GM21576 (cell line): ENCODE results near the gene TRIO.

Source experiments
- ATAC-seq: cut with Tn5 transposase; IDR thresholded peaks from one replicate; pipeline ENCODE4 v1.9.1; 2021; ENCODE audit warnings: mild to moderate bottlenecking, moderate library complexity; ENCODE audit not compliant: unreplicated experiment

The TRIO gene

DNA sequence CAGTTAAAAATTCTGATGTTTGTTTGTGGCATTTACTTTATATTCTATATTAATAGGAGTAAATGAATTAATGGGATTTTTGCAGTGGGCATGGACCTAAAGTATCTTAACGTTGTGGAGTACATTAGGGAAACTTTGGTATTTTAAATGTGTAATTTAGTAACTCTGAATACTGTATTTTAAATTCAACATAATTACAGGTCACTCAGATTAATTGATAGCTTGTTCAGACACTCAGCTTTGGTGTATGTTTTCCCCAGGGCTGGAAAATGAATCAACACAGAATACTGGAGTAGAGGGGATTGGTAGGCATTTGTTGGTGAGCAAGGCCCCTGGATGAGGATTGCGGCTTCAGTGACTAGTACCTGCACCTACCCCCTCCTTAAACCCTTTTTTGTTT is 117.5 kb downstream of the TRIO start:
- ATAC-seq, result no peak

DNA sequence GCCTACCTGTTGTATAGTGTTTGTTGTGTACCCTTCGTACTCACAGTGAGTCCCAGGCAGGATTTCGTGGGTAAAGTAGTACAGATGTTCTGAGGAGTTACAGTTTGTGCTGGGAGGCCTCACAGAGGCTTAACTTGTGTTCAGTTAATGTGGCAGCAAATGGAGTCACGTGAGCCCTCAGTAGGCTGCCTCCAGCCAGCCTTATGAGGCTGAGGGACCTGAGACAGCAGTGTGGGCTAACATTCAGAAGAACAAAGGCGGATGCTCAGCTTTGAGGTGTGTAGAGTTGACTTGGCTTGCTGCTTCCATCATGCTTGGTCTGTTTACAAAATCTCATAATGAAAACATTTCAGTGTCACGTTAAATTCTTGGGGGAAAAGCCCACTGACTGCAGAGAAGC is 118.1 kb downstream of the TRIO start:
- ATAC-seq, result no peak

DNA sequence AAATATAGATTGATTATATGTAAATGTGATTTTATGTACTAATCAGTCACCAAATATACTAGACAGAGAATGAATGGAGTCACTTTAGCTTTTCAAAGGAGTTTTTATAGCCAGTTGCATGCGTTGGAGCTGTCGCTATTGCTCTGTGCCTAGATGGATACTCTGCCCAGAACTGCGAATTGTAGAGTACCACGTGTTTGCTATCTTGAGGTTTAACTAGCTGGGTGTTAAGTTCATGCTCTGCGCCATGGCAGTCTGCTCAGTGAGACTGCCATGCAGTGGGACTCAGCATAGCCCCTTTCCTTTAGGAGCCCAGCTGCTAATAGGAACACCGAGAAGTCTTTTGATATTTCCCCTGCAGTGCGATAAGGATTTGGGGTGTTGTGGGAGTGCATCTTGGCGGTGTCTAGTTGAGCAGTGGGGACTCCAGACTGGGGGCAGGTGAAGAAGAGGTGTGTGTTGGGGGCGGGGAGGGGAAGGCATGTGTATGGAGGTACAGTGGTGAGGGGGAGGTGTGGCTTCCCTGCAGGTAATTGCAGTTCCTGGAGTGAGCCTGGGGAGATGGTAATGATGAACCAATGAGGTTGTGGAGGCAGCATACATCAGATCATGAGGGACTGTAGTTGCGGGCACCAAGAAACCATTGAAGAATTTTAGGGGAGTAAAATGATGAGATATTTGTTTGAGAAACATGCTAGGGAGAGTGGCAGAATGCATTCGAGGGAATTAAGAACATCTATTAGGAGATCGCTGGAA is 118.9 kb downstream of the TRIO start:
- no peak for ATAC-seq

DNA sequence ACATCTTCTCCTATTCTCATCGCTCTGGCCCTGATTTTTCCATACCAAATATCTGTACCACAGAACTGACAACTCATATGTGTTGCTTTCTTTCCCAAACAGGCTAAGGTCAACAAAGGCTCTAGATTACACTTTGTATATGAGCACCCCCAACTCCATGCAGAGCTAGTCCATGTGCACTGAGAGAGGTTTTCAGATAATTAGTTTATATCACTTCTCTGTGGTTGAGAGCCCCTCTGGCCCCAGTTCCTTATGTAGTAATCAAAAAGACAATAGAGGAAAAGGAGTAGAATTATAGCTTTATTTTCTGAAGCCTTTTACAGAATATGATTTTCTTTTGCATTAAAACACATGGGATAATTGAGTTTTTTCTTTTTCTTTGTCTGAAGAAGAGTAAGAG is 120.0 kb downstream of the TRIO start:
- no peak for ATAC-seq

DNA sequence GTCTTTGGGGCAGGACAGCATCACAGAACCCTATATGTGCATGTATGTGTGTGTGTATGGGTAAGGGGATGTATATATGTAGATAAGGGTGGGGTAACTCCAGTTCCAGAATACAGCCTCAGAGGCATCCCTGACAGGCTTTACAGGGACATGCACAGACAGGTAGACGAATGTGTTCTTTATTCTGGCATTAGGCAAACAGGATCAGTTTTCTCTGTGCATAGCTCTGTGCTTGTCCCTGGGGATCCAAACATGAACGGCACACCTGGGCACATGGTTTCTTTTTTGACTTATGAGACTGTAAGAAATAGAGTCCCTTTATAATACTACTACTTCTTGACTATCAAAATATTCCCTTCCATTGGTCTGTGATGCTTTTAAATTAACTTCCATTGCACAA is 120.6 kb downstream of the TRIO start:
- no peak for ATAC-seq

DNA sequence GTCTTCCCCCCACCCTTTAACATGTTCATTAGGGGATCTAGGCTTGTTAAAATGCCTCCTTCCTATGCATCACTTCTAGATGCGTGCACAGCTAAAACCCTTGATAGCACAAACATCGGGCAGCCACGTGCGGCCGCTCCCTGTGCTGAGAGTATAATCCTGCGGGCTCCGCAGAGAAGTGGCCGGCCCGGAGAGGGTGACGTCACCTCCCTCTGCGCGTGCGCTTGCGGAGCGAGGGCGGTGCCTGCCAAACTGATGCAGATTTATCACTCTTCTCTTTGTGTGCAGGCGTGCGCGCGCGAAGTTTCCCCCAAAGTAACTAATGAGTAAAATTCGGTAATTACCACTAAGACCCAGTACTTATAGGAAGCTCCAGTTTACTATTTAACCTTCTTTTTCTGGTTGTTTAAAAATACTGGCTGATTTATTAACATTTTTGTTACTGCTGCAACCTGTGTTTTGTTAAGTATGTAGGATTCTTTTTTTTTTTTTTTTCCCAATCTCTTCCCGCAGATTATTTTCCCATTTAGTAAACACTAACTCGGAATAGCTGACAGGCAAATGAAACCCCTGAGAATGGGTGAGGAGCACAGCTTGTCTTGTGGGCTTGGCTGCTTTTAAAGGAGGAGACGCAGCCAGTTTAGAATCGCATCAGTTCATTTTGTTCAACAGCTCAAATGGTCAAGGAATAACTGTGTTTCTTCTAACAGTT is 121.6 kb downstream of the TRIO start:
- peak; percentile 83 for ATAC-seq

DNA sequence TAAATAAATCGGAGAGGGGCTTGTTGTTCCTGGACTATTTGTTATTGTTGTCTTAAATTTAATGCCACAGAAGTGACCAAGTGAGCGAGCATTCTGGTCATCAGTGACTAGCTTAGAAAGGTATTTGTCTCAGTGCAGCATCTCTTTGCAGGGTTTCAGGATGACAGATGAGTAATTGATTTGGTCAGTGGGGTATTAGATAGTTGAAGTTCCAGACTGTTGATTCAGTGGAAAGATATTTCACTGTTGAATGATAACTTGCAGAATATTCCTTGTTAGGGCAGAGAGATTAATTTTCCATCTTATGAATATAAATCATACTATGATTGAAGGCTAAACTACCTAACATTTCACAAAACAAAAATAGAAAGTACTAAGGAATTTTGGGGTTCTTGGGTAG is 122.4 kb downstream of the TRIO start:
- no peak for ATAC-seq

DNA sequence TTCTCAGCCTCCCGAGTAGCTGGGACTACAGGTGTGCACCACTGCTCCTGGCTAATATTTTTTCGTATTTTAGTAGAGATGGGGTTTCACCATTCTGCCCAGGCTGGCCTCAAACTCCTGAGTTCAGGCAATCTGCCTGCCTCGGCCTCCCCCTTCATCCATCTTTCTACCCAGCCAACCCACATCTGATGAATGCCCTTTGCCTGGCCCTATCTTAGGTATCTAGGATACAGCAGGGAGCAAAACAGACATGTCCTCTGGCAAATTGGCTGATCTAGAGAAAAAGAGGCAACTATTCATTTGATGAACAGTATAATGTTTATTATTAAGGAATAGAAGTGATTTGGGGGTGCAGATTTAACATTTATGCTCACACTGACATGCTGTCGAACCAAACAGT is 123.0 kb downstream of the TRIO start:
- ATAC-seq, result no peak

DNA sequence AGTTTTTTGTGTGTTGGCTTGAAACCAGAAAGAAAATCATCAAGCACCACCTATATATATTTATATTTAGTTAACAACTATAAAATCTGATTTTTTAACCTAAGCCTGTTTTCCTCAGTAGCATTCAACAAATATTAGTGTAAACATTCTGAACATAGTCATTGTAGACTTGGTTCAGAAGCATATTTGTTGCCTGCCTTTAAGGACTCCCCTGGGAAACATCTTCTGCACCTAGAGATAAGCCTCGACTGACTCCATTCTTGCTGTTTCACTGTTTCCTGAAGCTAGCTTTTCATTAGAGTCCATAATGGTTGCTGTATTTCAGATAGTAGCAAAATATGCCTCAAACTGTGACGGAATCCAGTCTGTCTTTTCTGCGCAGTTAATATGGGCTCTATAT is 123.5 kb downstream of the TRIO start:
- ATAC-seq, result no peak

DNA sequence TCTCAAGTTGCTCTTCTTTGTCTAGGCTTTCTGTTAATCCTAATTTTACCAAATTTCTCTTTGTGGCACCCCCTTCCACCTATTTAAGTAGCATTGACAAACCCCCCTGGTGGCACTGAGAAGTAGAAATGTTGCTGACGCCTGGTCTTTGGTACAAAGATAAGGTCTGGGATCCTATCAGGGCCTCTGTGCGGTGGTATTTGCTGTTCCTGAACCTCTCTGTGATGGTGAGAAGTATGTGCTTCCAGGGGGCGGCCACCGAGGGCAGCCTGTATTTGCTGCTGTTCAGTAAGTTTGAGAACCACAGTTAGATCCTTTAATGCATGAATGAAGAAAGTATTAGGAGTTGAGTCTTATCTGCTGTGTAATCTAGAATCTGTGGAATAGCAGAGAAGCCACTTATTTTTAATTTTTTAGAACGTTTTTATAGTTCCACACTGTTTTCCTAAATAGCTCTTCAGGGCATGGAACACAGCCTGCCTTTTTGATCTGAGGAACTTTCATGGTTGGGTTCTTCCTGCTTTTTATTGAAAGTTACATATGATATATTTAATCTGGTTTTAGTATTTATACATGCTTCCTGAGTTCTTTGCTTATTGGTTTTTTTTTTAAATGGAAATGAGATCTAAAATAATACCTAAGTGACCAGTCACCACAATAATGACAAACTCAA is 124.2 kb downstream of the TRIO start:
- ATAC-seq, result no peak

DNA sequence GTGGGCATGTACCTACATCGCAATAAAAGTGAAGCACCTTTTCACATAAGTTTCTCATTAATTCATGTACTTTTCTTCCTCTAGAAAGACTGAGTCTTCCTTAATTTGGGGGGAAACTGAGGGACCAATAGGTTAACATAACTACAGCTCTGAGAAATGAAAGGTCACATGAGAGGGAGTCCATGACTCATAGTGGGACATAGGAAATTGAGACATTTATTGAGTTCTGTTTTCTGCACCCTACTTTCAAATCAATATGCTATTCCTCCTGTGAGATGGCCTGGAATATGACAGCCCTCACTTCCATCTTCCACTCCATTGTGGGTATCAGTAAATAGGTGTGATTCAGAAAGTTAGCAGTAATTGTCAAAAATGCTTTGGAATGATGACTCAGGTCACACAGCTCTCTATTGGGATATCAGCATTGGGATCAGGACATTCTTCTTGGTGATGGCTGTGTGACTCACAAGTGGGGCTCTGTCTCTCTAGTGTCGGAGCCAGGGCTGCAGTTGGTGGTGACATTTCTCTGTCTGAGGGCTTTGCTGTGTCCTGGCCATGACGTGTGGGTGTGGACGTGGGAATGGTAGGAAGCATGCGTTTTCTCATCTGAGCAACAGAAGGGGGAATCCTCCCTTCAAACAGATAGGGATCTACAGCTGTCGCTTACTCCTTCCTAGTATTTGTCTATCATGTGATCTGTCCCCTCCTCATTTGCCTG is 125.0 kb downstream of the TRIO start:
- ATAC-seq, result no peak

DNA sequence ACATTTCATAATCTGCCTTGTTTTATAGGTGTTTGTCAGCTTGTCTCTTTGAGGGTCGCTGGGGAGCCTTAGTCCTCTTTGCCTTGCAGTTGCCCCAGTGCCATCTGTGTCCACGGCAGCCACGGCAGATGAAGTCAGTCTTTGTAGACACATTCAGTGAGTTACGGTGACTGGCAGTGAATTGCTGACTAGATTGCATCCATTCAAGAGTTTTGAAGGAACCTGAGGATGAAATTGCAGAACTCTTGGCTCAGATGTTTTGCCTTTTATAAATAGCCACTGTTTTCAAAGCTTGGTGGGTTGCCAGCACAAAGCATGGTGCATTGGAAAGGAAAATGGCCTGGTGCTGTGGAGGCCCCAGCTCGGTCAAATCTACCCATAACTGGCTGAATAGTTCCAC is 125.6 kb downstream of the TRIO start:
- ATAC-seq, result no peak

DNA sequence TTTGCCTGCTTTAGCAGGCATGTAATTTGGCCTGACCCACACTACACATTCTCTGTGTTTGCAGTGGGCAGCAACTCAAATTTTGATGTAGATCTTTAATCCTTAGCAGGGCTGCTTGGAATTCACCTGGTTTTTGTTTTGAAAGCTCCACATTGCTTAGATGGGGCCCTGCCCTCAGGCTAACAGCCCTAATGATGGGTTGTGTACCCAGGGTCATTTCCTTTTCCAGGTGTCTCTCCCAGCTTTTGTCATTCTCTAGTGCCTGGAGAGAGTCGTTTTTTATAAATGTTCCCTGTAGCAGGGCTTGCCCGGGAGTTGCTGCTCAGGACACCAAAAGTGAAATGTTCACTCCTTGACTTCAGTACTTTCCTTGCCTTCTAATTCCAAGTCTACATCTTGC is 126.3 kb downstream of the TRIO start:
- no peak for ATAC-seq

DNA sequence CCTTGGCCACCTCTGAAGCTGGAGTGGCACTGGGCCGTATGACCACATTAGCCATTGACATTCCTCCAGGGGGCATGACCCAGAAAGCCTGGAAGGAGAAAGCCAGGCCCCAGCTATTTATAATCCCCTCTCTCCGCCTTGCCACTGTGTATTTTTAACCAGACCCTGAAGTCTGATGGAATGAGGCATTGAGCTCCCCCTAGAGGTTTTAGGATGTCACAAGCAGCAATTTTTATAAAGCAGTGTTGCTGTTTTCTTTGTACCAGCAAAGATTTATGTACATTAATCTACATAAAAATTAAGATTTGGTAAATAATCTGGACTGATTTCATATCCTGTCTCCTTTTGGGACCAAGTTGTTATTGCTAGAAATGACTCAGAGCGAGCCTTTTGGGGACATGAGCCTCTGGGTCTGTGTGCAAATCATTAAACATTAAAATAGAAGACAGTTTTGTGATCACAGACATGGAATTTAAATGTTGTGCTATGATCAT is 127.1 kb downstream of the TRIO start:
- peak; percentile 57 for ATAC-seq

DNA sequence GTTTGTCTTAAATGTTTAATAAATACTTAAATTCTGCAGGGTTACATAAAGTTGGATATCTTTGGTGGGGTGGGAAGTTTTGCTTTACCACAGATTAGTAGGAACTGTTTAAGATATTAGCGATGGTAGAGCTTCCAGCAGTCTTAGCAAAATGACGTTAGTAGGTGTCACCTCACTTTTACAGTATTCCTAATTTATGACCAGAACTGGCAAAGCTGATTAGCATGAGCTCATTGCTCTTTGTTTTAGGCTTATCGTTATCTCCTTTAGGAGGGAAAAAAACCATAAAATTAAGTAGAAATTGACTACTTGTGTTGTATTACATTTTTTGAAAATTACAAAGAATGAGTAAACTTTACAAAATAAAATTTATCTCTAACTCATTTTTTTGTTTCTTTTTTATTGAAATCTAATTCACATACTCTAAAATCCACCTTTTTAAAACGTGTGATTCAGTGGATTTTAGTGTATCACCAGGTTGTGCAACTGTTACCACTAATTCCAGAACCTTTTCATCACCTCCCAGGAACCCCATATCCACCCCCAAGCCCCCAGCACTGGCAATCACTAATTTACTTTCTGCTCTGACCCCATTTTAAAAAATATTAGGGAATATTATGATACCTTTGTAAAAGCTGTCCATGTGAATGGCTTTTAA is 129.5 kb downstream of the TRIO start:
- no peak for ATAC-seq

DNA sequence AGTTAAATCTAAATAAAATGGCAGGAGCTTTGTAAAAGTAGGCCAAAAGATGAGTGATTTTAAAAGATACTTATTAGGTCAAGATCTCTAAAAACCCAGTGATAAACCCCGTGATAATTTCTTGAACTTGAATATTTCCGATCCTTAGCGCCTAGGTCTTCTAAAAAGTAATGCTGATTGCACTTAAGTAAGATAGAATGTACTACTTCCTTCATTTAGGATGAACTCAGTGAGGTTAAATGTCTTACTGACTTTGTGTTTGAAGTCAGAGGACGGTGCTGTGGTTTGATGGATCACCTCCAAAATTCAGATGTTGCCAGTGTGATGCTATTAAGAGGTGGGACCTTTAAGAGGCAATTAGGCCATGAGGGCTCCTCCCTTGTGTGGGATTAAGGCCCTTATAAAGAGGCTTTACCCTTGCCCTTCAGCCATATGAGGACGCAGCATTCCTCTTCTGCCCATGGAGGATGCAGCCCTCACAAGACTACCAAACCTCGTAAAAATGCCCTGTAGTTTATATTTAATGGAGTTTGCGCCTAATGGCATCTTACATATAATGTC is 130.1 kb downstream of the TRIO start:
- ATAC-seq, result no peak

DNA sequence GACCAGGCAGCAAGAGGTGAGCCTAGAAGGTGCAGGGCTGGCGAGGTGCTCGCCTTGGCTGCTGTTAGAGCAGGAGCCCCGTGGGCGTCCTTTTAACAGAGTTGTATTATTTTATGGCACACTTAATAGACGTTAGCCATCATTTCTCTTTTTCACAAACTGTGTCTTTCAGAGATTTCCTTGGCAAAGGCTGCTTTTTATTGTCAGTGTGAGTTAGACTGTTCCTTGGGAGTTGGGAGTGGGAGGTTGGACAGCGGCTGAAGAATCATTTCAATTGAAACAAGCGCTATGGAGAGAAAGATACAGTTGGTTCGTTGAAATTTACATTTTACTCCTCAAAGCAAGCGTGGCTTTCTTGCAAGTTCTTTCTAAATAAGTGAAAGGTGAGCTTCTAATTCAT is 133.2 kb downstream of the TRIO start:
- no peak for ATAC-seq

DNA sequence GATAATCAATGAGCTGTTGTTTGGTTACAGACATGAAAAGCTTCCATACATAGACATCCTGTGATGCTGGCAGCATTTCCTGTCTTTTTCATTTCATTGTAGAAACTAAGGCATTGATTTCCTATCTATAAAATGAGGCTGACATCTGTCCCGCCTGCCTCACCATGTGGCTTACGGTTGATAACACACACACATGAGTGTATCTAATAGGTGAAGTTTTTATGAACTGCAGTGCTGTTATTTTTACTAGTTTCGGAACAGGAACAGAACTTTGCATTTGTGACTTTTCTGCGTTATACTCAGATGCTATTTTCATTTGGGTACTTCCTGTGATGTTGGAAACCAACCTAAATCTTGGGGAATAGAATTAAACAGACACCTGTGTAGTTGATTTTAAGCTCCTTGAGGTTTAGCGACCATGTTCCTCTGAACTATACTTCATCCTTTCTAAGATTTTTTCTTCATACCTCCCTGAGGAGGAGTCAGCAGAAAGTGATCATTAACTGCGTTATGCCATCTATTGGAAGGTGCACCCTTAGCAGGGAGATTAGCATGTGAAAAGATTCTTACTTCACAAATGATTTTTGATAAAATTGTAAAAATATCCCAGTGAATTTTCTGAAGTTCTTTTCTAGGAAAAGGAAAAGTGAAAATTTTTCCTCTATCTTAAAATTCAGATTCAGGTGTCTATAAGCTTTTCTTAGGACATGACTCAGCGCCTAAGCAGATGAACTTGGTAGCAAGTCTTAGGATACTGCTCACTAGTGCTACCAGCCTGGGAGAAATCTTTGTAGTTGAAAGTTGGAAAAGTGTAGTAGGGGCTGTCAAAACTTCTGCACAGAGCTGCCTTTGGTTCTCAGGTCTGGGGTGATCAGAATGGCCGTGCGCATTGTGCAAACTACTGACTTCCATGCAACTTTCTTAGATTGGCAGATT is 134.5 kb downstream of the TRIO start:
- ATAC-seq, result peak; percentile 45

DNA sequence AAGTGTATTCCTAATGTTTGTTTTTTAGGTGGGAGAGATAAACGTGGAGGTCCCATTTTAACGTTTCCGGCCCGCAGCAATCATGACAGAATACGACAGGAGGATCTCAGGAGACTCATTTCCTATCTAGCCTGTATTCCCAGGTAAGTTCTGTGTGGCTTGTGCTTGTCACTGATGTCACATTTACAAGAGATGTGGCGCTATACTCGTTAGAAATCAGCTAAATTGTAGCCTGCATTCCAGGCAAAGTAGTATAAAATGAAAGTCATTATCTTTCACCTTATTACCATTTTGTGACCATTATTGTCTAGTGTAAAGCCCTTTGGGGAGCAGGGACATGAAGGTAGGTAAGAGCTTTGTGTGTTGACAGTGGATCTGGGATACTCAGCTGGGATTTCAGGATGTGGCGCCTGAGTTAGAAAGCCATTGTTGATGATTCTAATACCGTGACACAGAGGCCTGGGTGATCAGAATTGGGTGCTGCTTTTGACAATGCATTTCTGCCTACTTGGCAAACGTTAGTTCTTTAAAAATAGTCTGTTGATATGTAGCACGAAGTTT is 137.2 kb downstream of the TRIO start:
- ATAC-seq, result no peak
